GM13977 (cell line): ENCODE measurements around the gene ABCD1.

ENCODE experiments used
- DNase-seq: peaks from one replicate; pipeline ENCODE4 v3.0.0; 2012; ENCODE audit warnings: low spot score
- in situ Hi-C: fragments of 300-500 bp; cut with MboI; formaldehyde crosslinking; loops from one replicate; pipeline ENCODE4 v1.12.0; 2022; ENCODE audit warnings: low sequenced_read_pairs, low pct_unique_long_range_greater_than_20kb, mixed read lengths, inconsistent platforms; ENCODE audit not compliant: unreplicated experiment
- TF ChIP-seq, protein P1 (sequence below): IDR thresholded peaks from 2 replicates; pipeline ENCODE4 v1.5.1; 2012; ENCODE audit warnings: mild to moderate bottlenecking, control low read depth; ENCODE audit not compliant: insufficient read depth; ENCODE audit errors: extremely low read depth, missing control alignments

Gene ABCD1

GRCh38 chrX:153707406-153707805 is 17.2 kb upstream of the ABCD1 start:
- in situ Hi-C loops: no loop called here
- TF ChIP-seq, protein P1, sequence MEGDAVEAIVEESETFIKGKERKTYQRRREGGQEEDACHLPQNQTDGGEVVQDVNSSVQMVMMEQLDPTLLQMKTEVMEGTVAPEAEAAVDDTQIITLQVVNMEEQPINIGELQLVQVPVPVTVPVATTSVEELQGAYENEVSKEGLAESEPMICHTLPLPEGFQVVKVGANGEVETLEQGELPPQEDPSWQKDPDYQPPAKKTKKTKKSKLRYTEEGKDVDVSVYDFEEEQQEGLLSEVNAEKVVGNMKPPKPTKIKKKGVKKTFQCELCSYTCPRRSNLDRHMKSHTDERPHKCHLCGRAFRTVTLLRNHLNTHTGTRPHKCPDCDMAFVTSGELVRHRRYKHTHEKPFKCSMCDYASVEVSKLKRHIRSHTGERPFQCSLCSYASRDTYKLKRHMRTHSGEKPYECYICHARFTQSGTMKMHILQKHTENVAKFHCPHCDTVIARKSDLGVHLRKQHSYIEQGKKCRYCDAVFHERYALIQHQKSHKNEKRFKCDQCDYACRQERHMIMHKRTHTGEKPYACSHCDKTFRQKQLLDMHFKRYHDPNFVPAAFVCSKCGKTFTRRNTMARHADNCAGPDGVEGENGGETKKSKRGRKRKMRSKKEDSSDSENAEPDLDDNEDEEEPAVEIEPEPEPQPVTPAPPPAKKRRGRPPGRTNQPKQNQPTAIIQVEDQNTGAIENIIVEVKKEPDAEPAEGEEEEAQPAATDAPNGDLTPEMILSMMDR: no peak
- DNase-seq: no peak

GRCh38 chrX:153708415-153708814 is 16.2 kb upstream of the ABCD1 start:
- in situ Hi-C loops: no loop called here
- DNase-seq: no peak
- TF ChIP-seq, protein P1: peak; percentile 51

DNA sequence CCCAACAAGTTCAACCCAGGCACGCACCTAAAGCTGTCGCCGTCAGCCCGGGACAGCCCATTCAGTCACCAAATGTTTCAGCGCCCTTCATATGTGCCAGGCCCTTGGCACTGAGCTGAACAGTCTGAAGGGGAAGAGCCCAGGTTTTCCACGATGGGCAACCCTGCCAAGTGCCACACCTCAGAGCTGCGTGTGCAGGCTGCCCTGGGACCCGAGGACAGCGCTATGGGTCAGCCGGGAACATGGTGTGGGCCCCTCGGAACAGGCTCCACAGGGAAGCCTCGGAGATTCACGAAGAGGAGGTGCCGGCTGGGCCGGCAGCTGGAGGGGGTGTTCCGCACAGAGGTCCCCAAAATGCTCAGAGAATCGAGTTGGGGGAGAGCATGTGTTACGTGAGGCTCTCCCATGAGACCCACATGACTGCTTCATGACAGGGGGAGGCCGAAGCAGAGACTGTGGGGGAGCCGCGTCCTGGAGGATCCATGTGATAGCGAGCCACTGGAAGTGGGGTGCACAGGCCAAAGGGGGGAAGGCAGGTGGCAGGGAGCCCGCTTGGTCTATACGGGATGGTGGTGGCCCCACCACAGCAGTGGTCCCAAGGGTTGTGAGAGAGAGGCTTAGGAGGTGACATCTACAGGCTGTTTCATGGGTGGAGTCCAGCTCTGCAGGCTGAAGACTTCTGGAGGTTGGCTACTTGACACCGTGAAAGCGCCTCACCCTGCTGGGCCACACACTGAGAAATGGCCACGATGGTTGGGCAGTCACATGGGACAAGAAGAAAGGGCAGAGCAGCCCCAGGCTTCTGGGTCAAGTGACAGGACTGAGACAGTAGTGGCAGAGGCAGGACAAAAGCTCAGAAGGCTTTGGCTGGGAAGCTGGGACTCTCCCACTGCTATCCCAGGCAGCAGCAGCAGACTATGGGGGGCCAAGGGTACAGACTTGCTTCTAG is 14.7 kb upstream of the ABCD1 start:
- no peak for DNase-seq
- in situ Hi-C loops: no loop called here
- TF ChIP-seq, protein P1: no peak

DNA sequence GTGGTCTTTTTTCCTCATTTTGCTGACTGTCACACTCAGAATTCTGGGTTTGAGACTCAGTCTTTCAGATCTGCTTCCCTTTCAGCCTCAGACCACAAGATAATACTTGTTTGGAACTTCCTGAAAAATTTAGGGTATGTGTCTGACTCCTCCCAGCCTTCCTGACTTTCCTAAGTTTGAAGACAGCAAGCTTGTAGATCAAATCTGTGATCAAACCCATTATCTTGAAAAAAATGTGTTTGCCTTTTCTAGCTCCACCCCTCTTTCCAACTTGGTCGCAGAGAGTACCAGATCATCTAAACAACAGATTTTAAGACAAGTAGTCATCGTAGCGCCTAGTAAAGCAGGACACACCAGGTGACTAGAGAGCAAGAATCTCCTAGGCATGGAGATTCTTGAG is 10.4 kb upstream of the ABCD1 start:
- TF ChIP-seq, protein P1: no peak
- DNase-seq: no peak
- in situ Hi-C loops: no loop called here

GRCh38 chrX:153717445-153717844 is 7.2 kb upstream of the ABCD1 start:
- no peak for DNase-seq
- in situ Hi-C loops: no loop called here
- TF ChIP-seq, protein P1: no peak

- TF ChIP-seq, protein P1: no peak
- no peak for DNase-seq
- in situ Hi-C loops: no loop called here
Observed at GRCh38 chrX:153719238-153719637, 5.4 kb upstream of the ABCD1 start.
